SK-N-SH (cell line): ENCODE data around the gene RASAL2.

Source experiments
- CTCF ChIP-seq: fragments of 200-600 bp; sonication (generic); IDR thresholded peaks from 2 replicates; pipeline ENCODE4 v1.6.1; 2017; ENCODE audit warnings: antibody characterized with exemption, mild to moderate bottlenecking, moderate library complexity
- EP300 ChIP-seq, 2 experiments: IDR thresholded peaks; 2 replicates each; pipeline versions ENCODE4 v1.4.0 to v1.6.1; 2012; ENCODE audit warnings: borderline replicate concordance in 1 of 2, low read depth in 1 of 2, low read length in 1 of 2

GRCh38 chr1:178498896-178499675 is 405.2 kb downstream of the RASAL2 start:
- no peak for TF ChIP-seq CTCF
- no peak for TF ChIP-seq EP300 (IDR thresholded peaks at IDR 0.05; ENCODE audit: borderline replicate concordance in 1 of 2, low read depth in 1 of 2, low read length in 1 of 2)
